CD4-positive, alpha-beta T cell treated with Interferon gamma for 1 hour (primary cell): ENCODE measurements around the gene PFDN1.
"Not testable (repeated sequence)": the region's sequence is repeated elsewhere in the genome, so short reads cannot be mapped to it uniquely, and the experiment has no call there.

Source experiments
- DNase-seq: peaks from one replicate; pipeline ENCODE4 v3.0.0-alpha.2; 2020

The PFDN1 gene, protein sequence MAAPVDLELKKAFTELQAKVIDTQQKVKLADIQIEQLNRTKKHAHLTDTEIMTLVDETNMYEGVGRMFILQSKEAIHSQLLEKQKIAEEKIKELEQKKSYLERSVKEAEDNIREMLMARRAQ

GRCh38 chr5:140302786-140303639 lies at the start of gene PFDN1:
PFDN1 (minus strand) TSS chr5:140303101; CDS start chr5:140303073, 28 bp downstream.
- DNase-seq, result peak; percentile 94

GRCh38 chr5:140351609-140352334 lies 48.9 kb upstream of the PFDN1 start:
- DNase-seq, result peak; percentile 34

DNA sequence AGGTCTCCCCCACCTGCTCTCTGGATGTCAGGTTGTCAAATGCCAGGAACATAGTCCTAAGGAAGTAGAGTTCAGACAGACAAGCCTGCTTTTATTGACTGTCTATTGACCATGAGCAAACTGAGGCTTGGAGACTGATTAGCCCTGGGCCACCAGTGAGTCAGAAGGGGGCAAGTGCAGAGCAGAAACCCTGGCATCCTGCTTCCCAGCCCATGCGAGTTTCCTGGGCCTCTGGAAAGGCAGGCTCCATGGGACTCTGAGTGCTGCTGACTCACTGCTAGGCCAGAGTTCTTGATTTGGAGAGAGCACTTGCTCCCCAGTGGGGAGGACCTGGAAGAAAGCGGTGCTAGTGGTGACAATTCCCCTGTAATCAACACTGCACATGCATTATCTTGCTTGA lies 46.3 kb upstream of the PFDN1 start:
- no peak for DNase-seq

DNA sequence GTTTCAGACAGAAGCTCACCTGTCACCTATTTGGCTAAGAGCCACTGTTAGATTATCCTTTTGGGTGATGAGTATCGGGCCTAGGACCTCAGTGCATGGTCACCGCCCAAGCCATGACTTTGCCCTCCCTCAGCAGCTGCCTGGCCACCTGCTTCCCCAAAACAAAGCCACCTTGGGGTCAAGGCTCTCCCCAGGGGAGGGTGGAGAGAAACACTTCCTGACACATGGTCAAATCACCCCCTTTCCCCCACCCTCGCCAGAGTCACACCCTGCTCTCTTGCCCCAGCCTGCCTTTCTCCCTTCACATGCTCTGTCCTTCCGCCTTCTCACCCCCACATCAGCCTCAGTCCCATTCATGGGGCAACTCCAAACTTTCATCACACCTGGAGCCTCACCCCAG lies 45.2 kb upstream of the PFDN1 start:
- peak; percentile 8 for DNase-seq

DNA sequence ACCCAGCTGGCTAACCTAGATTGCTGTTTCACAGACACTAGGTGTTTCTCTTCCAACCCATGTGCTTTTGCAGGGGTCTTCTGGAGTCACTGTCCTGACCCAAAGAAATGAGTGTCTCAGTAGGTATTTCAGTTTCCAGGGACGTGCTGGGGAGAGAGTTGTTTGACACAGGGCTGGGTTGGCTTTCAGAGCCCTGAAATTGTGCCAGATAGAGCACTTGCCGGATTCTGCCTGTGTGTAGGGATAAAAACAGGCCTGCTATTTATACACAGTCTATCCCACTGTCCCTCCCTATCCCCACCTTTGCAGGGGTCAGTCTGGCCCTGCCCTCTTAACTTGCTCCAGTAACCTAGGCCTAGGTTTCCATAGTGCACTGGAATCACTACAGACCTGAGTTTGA lies 44.5 kb upstream of the PFDN1 start:
- DNase-seq, result no peak

DNA sequence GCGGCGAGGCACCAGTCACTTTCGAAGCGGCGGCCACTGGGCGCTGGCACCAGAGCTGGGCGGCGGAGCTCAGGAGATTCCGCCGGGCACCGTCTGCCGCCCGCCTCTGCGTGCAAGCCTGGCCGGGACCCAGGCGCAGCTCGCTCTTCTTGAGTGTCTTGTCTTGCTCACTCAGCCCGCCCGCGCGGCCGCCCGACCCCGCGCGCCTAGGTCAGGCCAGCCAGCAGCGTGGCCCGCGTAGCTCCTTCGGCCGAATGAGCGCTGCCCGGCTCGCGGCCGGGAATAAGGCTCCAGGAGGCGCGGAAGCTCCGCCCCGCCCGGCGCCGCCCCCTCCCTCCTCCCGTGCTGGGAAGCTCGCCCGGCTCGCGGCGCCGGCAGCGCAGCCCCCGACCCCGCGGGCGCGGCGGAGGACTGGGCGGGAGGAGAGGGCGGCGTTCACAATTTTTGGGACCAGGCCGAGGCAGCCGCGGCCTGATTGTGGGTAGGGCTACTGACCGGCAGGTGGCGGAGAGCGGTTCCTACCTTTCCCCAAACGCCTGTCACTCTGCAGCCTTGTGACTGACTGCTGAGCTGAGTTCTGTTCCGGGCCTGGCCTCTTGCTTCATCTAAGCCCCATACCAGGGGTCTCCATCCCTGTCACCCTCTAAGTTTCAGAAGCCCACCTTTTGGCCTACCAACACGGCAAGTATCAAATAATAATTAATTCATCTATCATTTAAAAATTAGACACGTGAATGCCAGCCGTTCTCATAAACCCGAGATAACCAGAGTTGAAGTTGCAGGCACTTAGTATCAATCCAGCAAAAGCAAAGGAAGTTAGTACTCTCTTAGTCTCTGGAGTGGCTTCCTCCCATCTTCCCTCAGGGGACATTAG lies 43.7 kb upstream of the PFDN1 start, which contains the start of gene HBEGF:
HBEGF (minus strand) TSS at position 256 of the 874 bp plus-strand sequence. CDS start 275 bp downstream, outside the sequence.
- peak; percentile 51 for DNase-seq

- DNase-seq, result peak; percentile 18
Observed at GRCh38 chr5:140345919-140346347, 43.0 kb upstream of the PFDN1 start.

DNA sequence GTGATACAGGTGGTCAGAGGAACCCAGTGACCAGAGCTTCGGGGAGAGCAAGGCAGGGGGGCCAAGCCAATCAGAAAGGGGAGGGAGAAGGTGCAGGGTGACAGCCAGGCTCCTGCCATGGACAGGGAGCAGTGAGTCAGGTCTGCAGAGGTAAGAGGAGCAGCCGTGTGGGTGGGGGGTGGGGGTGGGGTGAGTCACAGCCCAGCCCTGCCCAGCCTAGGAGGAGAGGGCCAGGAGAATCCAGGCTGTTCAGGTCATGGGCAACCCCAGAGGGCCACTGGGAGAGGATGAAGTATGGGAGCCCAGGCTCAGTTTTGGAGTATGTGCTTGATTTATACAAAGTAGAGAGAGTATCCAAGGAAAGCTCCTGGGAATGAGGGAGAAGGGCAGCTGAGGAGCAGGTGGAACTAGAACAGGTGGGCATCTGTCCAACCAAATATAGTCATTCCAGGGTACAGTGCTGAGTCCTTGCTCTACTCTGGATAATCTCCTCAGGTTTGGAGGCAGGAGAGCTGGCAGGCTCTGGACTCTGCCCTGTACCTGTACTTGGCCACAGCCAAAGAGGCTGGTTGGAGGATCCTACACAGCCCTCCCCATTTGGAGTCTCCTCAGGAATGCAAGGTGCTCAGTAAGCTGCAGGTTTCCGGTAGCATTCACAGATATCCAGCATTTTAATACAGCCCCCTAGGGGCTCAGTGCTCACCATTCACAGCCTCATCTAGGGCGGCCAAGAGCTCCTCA lies 42.0 kb upstream of the PFDN1 start:
- DNase-seq, result no peak

- DNase-seq, result not testable (repeated sequence)
Observed at GRCh38 chr5:140343849-140344248, 40.9 kb upstream of the PFDN1 start.

DNA sequence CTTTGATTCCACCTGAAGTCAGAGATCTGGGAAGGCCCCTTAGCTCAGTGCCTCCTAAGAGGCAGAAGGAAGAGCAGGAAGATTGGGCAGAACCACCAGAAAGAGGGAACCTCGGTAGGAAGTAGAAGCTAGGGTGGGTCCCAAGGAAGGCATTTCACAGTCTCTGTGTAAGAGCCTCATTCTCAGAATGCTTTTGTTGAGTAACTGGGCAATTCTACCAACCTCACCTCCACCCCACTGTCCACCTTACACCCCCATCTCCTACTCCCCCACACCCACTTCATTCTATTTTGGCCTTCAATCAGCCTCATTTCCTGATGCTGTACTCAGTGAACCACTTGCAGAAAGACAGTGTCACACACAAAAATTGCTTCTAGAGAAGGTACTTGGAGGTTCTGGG lies 40.0 kb upstream of the PFDN1 start:
- no peak for DNase-seq

- peak; percentile 59 for DNase-seq
Observed at GRCh38 chr5:140342287-140342686, 39.4 kb upstream of the PFDN1 start.

- DNase-seq, result no peak
Observed at GRCh38 chr5:140341591-140341990, 38.7 kb upstream of the PFDN1 start.

DNA sequence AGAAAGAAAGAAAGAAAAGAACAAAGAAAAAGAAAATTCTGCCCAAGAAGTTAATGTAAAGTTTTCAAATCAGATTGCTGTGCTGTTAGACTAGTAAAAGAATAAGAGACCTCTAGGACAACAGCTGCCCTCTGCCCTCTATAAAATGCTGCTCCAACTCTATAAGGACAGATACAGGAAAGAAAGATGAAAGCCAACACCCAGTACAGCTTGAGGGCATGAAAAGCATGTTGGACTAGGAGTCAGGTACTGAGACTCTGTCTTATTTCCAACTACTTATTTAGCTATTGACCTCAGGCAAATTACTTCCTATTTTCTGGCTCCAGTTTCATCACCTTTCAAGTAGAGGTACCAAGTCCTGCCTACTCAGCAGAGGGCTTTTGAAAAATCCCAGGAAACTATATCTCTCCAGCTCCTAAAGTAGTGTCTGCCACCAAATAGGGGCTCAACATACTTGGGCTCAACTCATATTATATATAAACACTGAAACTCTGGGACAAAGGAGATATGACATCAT lies 37.8 kb upstream of the PFDN1 start:
- no peak for DNase-seq

- DNase-seq, result no peak
Observed at GRCh38 chr5:140339636-140340035, 36.7 kb upstream of the PFDN1 start.

DNA sequence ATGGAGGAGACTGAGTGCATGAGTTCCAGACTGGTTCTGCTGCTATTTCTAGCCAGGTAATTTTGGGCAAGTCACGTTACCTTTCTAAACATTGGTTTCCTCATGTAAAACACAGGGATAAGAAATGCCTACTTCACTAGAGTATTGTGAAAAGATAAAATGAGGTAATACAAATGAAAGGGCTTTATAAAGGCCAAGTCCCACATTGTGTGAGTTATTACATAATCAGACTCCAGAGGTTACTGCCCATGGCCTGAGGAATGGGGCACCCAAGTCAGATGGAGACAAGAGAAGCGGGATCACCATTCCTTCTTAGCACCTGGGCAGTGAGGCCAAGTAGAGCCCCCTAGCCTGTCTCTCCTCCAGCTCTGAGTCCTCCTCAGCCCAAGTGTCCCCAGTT lies 36.0 kb upstream of the PFDN1 start:
- DNase-seq, result no peak

DNA sequence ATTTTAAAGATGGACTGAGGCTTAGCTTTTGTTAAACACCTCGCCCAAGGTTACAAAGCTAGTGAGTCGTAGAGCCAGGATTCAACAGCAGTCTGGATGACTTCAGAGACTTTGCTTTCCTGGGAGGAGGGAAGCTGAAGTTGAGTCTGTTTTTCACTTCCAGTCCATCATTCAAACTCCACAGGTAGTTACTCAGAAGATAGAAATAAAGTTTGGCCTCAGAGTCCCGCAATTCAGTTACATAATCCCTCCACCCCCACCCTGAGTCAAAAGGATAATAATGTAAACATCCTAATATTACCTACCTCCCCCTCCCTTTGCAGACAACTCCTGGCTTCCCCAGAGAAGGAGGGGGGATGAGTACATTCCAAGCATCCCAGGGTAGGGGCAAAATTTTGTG lies 35.4 kb upstream of the PFDN1 start:
- DNase-seq, result no peak

- DNase-seq, result no peak
Observed at GRCh38 chr5:140337880-140338279, 35.0 kb upstream of the PFDN1 start.

GRCh38 chr5:140336388-140336787 lies 33.5 kb upstream of the PFDN1 start:
- DNase-seq, result no peak

DNA sequence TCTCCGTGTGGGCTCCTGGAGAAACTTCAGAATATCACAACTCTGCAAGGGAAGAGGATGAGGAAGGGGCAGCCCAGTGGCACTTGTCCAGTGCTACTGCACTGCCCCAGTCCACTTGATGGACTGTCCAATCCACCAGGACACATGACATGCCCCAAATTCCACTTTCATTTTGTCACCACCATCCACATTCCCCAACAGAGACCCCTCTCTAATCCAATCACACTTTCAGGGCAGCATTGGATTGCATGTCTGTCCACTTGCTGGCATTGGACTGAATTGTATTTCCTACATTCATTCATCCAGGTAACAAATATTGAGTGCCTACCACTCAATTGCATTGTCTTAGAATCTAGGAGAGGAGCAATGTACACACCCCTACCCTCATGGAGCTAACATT lies 28.7 kb upstream of the PFDN1 start:
- DNase-seq, result no peak

DNA sequence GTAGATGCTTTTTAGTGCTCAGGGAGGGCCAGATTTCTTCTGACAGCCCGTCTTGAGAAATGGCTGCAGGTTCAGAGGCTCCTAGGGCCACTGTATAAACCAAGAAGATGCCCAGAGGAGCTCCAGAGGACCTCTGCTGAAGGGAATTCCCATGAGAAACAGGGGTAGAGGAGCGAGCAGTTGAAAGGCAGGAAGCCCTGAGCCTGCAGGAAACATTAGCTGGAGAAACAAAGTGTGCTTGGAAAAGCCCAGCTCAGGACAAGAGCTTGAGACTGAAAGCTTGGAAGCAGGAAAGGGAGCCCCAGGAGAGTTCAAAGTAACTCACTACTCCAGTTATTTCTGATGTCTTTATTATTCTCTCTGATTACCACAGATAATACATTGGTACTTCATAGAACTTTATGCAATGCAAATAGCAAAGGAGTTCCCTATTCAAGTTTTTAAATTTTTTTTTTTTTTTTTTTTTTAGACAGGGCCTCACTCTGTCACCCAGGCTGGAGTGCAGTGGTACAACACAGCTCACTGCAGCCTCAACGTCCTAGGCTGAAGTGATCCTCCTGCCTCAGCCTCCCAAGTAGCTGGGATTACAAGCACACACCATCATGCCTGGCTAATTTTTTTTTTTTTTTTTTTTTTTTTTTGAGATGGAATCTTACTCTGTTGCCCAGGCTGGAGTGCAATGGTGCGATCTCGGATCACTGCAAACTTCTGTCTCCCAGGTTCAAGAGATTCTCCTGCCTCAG lies 27.0 kb upstream of the PFDN1 start:
- no peak for DNase-seq
